ENCODE results near the gene PMFBP1.
A peak's percentile ranks its signal among the peaks of the same experiment; 100 is the strongest.

The PMFBP1 gene

GRCh38 chr16:72125635-72126428 lies 46.1 kb downstream of the PMFBP1 start:
- Histone ChIP-seq H2AFZ (ENCODE audit: low read length) (no peak overlapping the region), H3F3A (ENCODE audit: insufficient read depth, low read length) (no peaks in the 10 kb centered on the region), H3K9ac (ENCODE audit: low read length) (no peak overlapping the region), H3K4me3 (ENCODE audit: low read depth, low read length, poor library complexity, severe bottlenecking) (no peak overlapping the region), H3K27ac (ENCODE audit: low read depth, low read length, poor library complexity, severe bottlenecking) (no peak overlapping the region), H3K9me2 (ENCODE audit: low read depth, low read length) (no peaks in the 10 kb centered on the region), H4K20me1 (ENCODE audit: insufficient read depth, low read length) (no peaks in the 10 kb centered on the region), H3K4me2 (ENCODE audit: low read length) (no peak overlapping the region), H3K36me3 (ENCODE audit: insufficient read depth, low read length) (no peaks in the 10 kb centered on the region), H3K79me2 (ENCODE audit: insufficient read depth, low read length) (no peaks in the 10 kb centered on the region), H3K27me3 (ENCODE audit: insufficient read depth, low read length) (no peaks in the 10 kb centered on the region), H3K9me3 (ENCODE audit: low read length) (no peaks in the 10 kb centered on the region), H3K4me1 (ENCODE audit: insufficient read depth, low read length, severe bottlenecking) (no peaks in the 10 kb centered on the region)
- TF ChIP-seq CTCF (IDR thresholded peaks at IDR 0.05; ENCODE audit: low read length) (no peak), EZH2 (IDR thresholded peaks at IDR 0.05; ENCODE audit: borderline replicate concordance, low read length) (no peak)

- no peaks in the 10 kb centered on the region for H4K20me1 ChIP-seq (ENCODE audit: insufficient read depth, low read length)
- H3K9ac ChIP-seq (ENCODE audit: low read length), result no peak overlapping the region
- no peaks in the 10 kb centered on the region for H3K9me3 ChIP-seq (ENCODE audit: low read length)
- peak; percentile 85 for TF ChIP-seq CTCF (IDR thresholded peaks at IDR 0.05; ENCODE audit: low read length)
- no peak for TF ChIP-seq EZH2 (IDR thresholded peaks at IDR 0.05; ENCODE audit: borderline replicate concordance, low read length)
- H3K27me3 ChIP-seq (ENCODE audit: insufficient read depth, low read length), result no peaks in the 10 kb centered on the region
- H3K36me3 ChIP-seq (ENCODE audit: insufficient read depth, low read length), result no peaks in the 10 kb centered on the region
- H3K9me2 ChIP-seq (ENCODE audit: low read depth, low read length), result no peaks in the 10 kb centered on the region
- no peak overlapping the region for H2AFZ ChIP-seq (ENCODE audit: low read length)
- no peak overlapping the region for H3K4me3 ChIP-seq (ENCODE audit: low read depth, low read length, poor library complexity, severe bottlenecking)
- no peak overlapping the region for H3K27ac ChIP-seq (ENCODE audit: low read depth, low read length, poor library complexity, severe bottlenecking)
- no peak overlapping the region for H3K4me2 ChIP-seq (ENCODE audit: low read length)
- H3K4me1 ChIP-seq (ENCODE audit: insufficient read depth, low read length, severe bottlenecking), result no peaks in the 10 kb centered on the region
- H3F3A ChIP-seq (ENCODE audit: insufficient read depth, low read length), result no peaks in the 10 kb centered on the region
- H3K79me2 ChIP-seq (ENCODE audit: insufficient read depth, low read length), result no peaks in the 10 kb centered on the region
Observed at GRCh38 chr16:72124761-72125634, 47.0 kb downstream of the PMFBP1 start.

- TF ChIP-seq CTCF (IDR thresholded peaks at IDR 0.05; ENCODE audit: low read length), result no peak
- H3K4me3 ChIP-seq (ENCODE audit: low read depth, low read length, poor library complexity, severe bottlenecking), result no peak overlapping the region
Observed at GRCh38 chr16:72124148-72124547, 47.8 kb downstream of the PMFBP1 start.

More at GRCh38 chr16:72124148-72124547, 47.8 kb downstream of the PMFBP1 start:
- Histone ChIP-seq H3K27me3 (ENCODE audit: insufficient read depth, low read length) (no peaks in the 10 kb centered on the region), H3K79me2 (ENCODE audit: insufficient read depth, low read length) (no peaks in the 10 kb centered on the region), H3K27ac (ENCODE audit: low read depth, low read length, poor library complexity, severe bottlenecking) (no peak overlapping the region), H4K20me1 (ENCODE audit: insufficient read depth, low read length) (no peaks in the 10 kb centered on the region), H3K4me1 (ENCODE audit: insufficient read depth, low read length, severe bottlenecking) (no peaks in the 10 kb centered on the region), H3K36me3 (ENCODE audit: insufficient read depth, low read length) (no peaks in the 10 kb centered on the region), H3K9me2 (ENCODE audit: low read depth, low read length) (no peaks in the 10 kb centered on the region), H3K4me2 (ENCODE audit: low read length) (no peak overlapping the region), H3K9me3 (ENCODE audit: low read length) (no peaks in the 10 kb centered on the region), H2AFZ (ENCODE audit: low read length) (no peak overlapping the region), H3F3A (ENCODE audit: insufficient read depth, low read length) (no peaks in the 10 kb centered on the region), H3K9ac (ENCODE audit: low read length) (no peak overlapping the region)
